Ramos (cell line): ENCODE data around the gene UTP14A.
"Not testable (repeated sequence)": the region's sequence is repeated elsewhere in the genome, so short reads cannot be mapped to it uniquely, and the experiment has no call there.

ENCODE experiments used
- in situ Hi-C: fragments of 300-500 bp; cut with MboI; formaldehyde crosslinking; loops from one replicate; pipeline ENCODE4 v1.14.3; 2022; ENCODE audit warnings: low sequenced_read_pairs; ENCODE audit not compliant: unreplicated experiment

The UTP14A gene, protein sequence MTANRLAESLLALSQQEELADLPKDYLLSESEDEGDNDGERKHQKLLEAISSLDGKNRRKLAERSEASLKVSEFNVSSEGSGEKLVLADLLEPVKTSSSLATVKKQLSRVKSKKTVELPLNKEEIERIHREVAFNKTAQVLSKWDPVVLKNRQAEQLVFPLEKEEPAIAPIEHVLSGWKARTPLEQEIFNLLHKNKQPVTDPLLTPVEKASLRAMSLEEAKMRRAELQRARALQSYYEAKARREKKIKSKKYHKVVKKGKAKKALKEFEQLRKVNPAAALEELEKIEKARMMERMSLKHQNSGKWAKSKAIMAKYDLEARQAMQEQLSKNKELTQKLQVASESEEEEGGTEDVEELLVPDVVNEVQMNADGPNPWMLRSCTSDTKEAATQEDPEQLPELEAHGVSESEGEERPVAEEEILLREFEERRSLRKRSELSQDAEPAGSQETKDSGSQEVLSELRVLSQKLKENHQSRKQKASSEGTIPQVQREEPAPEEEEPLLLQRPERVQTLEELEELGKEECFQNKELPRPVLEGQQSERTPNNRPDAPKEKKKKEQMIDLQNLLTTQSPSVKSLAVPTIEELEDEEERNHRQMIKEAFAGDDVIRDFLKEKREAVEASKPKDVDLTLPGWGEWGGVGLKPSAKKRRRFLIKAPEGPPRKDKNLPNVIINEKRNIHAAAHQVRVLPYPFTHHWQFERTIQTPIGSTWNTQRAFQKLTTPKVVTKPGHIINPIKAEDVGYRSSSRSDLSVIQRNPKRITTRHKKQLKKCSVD

DNA sequence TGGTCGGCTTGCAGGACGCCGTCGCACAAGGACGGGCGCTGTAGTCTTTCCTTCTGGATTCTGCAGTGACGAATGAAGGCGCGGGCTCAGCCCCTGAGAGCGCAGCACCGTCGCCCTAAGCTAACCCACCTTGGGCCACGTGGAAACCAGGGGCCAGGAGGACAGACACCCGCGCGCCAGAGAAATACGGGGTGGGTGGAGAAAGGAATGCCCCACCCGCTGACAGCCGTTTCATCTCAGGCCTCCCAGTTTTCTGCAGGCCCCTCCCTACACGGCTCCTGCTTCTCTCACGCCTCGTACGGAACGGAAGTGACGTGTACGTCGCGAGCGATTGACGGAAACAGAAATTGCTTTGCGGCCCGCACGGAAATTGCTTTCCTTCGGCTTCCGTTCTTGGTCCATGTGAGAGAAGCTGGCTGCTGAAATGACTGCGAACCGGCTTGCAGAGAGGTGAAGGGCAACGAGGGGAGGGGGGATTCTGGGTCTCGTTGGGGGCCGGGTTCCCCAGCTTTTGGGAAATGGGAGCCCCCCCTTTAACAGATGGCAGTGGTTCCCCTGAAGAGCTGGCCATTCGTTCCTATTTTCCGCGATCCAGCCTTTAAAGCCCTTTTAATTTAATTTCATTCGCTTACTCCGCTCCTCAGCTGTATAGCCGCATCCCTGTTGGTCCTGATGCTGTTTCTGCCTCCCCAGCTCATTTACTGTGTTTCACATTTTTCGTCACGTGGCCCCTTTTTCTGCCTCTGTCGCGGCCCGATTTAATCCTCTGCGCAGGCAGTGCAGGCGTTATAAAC lies at the start of gene UTP14A:
UTP14A (plus strand) TSS at position 378 of the 794 bp plus-strand sequence; CDS start at position 425, 47 bp downstream.
- in situ Hi-C loops: no loop called here

DNA sequence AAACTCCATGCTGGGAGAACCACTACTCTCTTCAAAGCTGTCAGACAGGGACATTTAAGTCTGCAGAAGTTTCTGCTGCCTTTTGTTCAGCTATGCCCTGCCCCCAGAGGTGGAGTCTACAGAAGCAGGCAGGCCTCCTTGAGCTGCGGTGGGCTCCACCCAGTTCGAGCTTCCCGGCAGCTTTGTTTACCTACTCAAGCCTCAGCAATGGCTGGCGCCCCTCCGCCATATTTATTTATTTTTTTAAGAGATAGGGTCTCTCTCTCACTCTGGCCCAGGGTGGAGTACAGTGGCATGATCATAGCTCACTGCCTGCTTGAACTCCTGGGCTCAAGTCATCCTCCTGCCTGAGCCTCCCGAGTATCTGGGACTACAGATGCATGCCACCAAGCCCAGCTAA lies 46.8 kb upstream of the UTP14A start:
- in situ Hi-C loops: not testable (repeated sequence)

DNA sequence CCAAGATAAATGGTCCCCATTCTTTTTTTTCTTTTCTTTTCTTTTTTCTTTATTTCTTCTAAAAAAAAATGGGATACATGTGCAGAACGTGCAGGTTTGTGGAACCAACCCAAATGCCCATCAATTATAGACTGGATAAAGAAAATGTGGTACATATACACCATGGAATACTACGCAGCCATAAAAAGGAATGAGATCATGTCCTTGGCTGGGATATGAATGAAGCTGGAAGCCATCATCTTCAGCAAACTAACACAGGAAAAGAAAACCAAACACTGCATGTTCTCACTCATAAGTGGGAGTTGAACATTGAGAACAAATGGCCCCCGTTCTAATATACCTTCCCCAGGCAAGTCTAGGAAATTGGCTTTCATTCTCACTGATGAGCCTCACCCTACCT lies 39.6 kb upstream of the UTP14A start:
- in situ Hi-C loops: not testable (repeated sequence)

DNA sequence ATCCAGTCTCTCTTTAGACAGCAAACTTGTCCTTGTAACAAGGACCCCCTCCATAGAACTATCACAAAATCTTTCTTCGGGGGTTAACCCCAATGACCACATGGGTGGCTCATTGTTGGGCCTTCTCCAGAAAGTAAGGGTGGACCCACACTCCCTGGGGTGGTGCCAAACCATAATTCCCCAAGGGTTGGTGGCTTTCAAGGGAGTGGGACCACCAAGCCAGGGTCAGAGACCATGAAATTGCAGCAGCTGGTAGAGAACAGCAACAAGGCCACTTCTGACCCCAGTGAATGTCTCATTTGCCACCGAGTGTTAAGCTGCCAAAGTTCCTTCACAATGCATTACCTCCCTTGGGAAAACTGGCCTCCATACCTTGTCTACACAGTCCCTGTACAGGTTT lies 33.4 kb upstream of the UTP14A start:
- in situ Hi-C loops: no loop called here

DNA sequence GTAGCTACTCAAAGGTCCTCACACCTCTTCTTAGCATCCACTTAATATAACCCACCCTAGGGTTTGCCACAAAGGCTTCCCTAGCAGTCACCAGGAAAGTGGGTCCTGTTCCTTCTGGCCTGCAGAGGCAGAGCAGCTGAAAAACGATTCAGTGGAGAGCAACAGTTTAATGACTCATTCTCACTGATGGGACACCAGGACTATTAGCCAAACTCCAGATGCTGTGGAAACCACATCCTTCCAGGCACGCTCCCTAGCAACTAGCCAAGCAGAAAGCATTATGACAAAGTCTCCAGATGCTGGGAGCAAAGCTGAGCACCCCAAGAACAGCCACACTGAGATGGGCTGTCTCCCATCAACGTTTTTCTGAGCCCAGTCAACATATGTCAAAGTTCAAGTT lies 30.3 kb upstream of the UTP14A start:
- in situ Hi-C loops: no loop called here

DNA sequence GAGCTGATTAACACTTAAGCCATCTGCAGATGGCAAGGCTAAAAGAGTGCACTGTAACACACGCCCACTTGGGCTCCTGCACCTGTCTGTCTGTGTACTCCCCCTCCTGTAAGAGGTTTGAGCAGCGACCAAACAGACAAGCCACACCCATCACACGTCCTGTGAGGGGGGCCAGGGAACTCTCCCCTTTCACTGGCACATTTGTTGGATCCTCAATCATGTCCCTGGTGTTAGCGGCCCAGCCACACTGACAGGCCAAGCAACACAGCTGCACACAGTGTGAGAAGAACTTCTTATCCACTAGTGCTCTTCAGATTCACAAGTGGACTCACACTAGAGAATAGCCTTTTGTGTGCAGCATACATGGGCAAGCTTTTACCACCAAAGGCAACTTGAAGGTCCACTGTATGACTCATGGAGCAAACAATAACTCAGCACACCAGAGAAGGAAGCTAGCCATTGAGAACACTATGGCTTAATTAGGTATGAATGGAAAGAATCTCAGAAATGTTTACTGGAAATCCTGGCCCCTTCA lies 29.1 kb upstream of the UTP14A start:
- in situ Hi-C loops: no loop called here

DNA sequence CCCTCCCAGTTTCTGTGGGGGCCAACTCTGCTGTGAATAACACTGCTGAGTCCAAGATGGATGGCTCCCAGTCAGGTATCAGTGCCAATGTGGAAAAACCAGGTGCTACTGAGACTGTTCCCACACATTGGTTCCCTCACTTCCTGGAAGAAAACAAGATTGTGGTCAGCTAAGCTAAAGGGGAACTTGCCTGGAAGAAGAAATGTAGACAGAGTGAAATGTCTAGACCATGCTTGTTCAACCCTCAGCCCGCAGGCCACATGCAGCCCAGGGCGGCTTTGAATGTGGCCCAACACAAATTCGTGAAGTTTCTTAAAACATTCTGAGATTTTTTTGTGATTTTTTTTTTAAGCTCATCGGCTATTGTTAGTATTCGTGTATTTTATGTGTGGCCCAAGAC lies 28.6 kb upstream of the UTP14A start:
- in situ Hi-C loops: no loop called here

DNA sequence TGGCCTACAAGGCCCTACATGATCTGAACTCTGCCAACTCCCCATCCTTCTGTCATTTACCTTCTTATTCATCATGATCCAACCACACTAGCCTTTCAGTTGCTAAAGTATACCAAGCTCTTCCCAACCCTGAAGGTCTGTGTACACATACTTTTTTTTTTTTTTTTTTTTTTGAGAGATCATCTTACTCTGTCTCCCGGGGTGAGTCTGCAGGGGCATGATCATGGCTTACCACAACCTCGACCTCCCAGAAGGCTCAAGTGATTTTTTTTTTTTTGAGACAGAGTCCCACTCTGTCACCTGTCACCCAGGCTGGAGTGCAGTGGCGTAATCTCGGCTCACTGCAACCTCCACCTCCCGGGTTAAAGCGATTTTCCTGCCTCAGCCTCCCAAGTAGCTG lies 5.9 kb upstream of the UTP14A start:
- in situ Hi-C loops: no loop called here

DNA sequence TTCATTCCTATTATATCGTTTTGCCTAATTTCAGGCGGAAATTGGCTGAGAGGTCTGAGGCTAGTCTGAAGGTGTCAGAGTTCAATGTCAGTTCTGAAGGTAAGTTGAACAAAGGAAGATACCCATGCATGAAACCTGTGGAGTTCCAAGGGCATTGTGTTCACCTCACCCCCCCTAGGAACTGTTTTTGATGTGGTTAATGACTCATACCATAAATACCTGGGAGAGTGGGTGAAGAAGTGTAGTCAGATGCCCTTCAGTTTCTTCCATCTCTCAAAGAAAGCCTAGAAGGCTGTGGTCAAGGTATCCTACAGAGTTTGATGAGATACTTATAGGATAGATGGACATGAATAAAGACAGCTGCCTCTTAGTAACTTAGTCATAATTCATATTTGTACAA lies 2.7 kb downstream of the UTP14A start:
- in situ Hi-C loops: no loop called here

DNA sequence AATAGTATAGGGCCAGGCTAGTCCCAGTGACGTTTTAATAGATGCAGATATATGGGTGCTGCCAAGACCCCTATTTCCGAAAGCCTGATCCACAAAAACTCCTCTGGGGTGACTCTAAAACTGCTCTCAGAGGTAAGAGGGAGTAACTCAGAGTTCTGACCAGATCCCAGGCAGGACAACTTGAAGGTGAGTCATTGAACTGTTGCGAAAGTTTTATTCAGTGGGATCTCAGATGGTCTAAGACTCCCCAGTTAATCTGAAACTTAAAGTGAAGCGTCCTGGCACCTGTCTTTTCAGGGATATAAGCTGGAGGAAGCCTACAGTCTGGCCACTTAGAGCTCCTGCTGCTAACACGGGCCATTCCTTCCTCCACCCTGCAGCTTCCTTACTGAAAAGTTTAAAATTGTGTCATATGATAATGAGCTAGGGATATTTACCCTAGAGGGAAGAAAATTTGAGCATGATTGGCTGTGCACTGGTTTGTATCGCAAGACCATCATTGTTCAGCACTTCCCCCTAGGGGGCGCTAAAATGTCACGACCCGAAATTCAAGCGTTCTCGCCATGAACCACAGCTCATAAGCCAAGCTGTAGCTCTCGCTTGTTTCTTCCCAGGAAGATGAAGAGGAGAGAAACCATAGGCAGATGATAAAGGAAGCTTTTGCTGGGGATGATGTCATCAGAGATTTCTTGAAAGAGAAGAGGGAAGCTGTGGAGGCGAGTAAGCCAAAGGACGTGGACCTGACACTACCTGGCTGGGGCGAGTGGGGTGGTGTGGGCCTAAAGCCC lies 19.5 kb downstream of the UTP14A start:
- in situ Hi-C loops: loop anchor here (10.0 kb wide), 2 partner anchors 109 to 269 kb away; no protein-coding TSS in a partner anchor

DNA sequence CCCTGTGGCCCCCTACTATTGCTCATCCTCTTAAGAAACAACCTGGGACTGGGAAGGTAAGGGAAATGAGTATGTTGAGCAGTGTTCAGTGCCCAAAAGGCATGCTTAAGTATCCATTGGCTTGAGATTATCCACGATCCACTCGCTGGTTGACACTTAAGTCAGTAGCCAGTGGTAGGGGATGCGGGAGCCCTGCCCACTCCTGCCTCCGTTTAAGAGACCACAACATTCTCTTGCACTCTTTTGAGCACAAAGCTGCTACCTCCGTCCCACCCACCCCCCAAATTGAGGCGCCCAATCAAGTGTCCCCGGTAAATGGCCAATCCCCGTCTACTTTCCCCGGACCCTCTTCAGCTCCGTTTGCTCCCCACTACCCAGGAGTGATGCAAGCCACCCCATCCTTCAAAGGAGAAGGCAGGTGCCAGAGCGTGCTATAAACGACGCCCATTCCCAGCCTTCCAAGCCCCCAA lies 25.0 kb downstream of the UTP14A start:
- in situ Hi-C loops: no loop called here

DNA sequence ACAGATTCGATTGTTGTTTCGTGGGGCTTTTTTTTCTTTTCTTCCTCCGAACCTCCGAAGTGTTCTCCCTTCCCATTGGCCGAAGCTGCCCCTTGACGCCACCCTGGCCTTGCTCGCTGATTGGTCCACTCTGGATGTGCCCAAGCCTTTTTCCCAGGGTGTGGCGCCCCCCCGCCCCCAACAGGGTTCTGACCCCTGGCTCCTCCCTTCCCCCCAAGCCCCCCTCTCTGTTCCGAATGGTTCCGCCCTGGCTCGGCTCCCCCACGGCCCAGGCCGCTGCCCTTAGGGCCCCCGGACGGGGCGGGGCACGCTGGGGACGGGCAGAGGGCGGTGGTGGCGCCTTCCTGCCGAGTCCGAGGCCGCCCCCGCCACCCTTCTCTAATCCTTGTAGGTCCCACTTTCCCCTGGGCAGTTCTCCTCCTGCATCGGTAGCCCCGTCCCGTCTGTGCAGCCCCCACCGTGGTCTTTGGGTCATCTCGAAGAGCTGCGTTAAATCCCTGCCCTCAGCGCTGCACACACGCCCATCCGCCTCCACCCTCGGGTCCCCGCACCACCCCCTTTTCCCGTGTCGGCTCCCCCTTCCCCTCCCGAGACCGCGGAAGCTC lies 25.5 kb downstream of the UTP14A start:
- in situ Hi-C loops: no loop called here

DNA sequence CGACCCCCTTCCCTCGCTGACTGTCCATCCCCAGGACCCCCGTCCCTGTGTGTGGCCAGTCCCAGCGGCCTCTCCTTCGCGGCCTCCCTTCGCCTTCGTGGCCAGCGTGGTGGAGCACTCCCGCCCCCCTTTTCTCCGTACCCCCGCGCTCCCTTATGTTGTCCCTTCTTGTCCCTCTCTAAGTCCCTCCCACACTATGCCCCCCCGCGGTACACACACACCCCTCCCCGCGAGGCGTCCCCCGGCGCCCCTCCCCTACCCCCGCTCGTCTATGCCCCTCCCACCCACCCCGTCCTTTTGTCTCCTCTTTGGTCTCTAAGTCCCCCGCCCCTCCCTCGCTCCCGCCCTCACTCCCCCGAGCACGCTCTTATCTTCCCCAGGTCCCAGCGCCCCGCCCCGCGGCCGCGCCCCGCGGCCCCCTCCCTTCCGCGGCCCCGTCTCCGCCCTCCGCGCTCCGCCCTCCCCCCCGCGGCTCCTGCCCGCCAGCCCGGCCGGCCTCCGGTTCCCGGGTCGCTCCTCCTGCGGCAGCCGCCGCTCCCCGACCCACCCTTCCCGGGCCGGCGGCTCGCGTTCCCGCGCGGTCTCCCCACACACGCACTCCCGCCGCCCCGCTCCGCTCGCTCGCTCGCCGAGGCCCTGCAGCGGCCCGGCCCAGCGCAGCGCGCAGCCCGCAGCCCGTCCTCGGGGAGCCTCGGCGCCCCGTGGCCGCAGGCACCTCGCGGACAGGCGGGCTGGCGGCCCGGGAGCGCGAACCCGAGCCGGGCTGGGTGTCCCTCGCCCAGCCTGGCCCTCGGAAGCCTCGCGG lies 26.3 kb downstream of the UTP14A start:
- in situ Hi-C loops: no loop called here

DNA sequence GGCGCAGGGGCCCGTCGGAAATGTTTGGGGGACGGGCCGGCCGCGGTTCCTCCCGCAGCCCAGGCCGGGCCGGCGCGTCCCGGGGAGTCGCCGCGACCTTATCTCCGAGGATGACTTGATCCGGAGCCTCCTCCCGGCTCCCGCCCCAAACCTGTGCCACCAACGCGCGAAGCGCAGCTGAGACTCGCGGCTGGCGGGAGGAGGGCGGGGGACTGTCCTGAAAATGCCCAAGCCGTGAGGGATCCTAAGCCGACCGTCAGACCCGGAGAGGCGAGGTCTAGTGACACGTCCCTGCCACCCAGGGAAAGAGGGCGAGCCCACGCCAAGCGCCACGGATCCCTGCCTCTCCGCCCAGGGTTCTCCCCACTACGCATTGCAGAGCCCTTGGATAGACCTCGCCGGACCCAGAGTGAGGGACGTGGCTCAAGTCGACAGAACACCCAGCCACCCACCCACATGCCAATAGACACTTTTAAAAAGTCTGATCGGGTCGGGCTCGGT lies 26.9 kb downstream of the UTP14A start:
- in situ Hi-C loops: no loop called here

DNA sequence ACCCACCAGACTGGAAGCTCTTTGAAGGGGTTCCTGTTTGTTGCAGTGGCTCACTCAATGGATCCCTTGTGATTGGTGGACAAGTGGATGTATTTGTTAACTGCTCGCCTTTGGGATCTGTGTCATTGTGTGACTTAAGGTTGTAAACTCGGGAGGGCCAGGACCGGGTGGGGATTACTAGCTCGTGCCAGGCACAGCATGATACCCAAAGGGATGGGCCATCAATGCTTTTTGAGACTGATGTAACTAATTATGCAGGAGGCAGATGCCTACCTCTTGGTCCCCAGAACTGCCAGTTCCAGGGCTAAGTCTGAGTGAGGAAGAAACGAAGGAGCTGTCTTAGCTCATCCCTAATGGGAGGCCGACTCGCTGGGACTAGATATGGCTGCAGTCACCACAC lies 27.7 kb downstream of the UTP14A start:
- in situ Hi-C loops: no loop called here

DNA sequence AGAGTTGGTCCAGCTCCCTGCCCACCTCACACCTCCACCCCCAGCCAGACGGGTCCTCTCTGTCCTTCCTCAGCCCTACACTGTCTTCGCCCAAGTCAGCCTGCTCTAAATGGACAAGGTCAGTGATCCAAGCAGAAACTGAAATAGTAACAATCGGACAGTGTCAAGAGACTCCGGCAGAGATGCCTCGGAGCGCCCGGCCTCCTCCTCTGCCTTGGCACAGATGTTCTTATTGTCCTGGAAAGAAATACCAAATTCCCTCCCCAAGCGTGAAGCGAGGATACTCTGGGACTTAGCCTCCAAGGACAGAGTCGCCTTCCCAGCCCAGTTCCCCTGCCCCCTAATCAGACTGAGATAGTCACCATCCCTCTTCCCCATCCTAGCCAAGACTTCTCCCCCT lies 28.5 kb downstream of the UTP14A start:
- in situ Hi-C loops: no loop called here

DNA sequence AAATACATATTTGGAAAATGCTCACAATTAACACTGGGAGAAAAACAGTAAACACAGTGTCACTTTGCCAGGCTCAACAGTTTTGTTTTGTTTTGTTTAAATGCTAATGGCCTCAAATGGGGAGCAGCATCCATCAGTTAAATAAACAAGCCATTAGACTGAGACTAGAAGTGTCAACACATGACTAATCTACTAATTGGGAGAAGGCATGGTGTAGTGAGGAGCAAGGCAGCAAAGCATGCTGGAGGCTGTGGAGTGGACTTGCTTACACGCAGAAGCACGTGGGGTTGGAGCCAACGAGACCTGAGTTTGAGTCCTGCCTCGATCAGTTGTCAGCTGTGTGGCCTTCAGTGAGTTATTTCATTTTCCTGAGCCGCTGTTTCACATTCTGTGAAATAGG lies 29.0 kb downstream of the UTP14A start:
- in situ Hi-C loops: no loop called here

DNA sequence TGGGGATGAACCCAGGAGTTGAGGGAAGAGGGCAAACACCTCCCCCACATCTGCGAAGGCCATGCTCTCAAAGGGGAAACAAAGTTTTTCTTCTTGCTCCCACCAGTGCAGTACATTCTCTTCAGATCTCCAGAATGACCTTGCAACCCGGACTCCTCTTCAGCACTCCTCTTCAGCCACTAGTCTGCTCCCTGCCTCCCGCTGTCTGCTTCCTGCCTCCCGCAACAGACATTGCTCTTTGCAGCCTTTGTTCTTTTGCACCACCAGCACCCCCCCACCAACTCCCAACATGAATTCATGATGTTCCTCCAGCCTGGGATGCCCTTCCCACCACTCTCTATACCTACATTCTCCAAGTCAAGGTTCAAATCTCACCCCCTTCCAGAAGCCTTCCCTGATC lies 32.1 kb downstream of the UTP14A start:
- in situ Hi-C loops: no loop called here
